HepG2 (cell line): ENCODE data around the gene PLSCR4. TPM values are rescaled to one million over a fixed set of nuclear protein-coding genes. Genes with fewer than 3 reads are reported as not detected.

Experiments used
- HNF4A ChIP-seq: sonication (generic); formaldehyde crosslinking; IDR thresholded peaks from 2 replicates; pipeline ENCODE4 v1.4.0; 2020; ENCODE audit warnings: missing genetic modification reagents
- HOXA5 ChIP-seq: sonication (generic); formaldehyde crosslinking; IDR thresholded peaks from 2 replicates; pipeline ENCODE4 v1.4.0; 2020; ENCODE audit warnings: missing genetic modification reagents
- MTA1 ChIP-seq: sonication (generic); formaldehyde crosslinking; IDR thresholded peaks from 2 replicates; pipeline ENCODE4 v1.4.0; 2020; ENCODE audit warnings: missing genetic modification reagents, mild to moderate bottlenecking, borderline replicate concordance
- NAIF1 ChIP-seq: sonication (generic); formaldehyde crosslinking; IDR thresholded peaks from 2 replicates; pipeline ENCODE4 v1.5.0; 2020; ENCODE audit warnings: mild to moderate bottlenecking, missing genetic modification reagents, borderline replicate concordance
- PTBP1 ChIP-seq: fragments of 200-400 bp; formaldehyde crosslinking; IDR thresholded peaks from 2 replicates; pipeline ENCODE4 v1.6.1; 2018; ENCODE audit warnings: low read length, low read depth; ENCODE audit not compliant: poor library complexity, severe bottlenecking
- SMC3 ChIP-seq: IDR thresholded peaks from 2 replicates; pipeline ENCODE4 v1.6.1; 2011; ENCODE audit warnings: low read length, improper control_type of control experiment
- SYNCRIP ChIP-seq: fragments of 200-400 bp; formaldehyde crosslinking; IDR thresholded peaks from 2 replicates; pipeline ENCODE4 v1.6.1; 2018; ENCODE audit warnings: mild to moderate bottlenecking, low read depth, low read length; ENCODE audit not compliant: insufficient read depth
- TFDP2 ChIP-seq: sonication (generic); formaldehyde crosslinking; IDR thresholded peaks from 2 replicates; pipeline ENCODE4 v1.4.0; 2020; ENCODE audit warnings: missing genetic modification reagents
- U2AF2 ChIP-seq: fragments of 200-400 bp; formaldehyde crosslinking; IDR thresholded peaks from 2 replicates; pipeline ENCODE4 v1.6.1; 2017; ENCODE audit warnings: low read depth, mild to moderate bottlenecking, low read length
- ZMYM4 ChIP-seq: sonication (generic); formaldehyde crosslinking; IDR thresholded peaks from 2 replicates; pipeline ENCODE4 v1.8.1; 2023; ENCODE audit warnings: mild to moderate bottlenecking, missing genetic modification reagents
- ZNF101 ChIP-seq: sonication (generic); formaldehyde crosslinking; IDR thresholded peaks from 2 replicates; pipeline ENCODE4 v1.4.0; 2020; ENCODE audit warnings: mild to moderate bottlenecking, low read depth, missing genetic modification reagents, borderline replicate concordance
- ZNF20 ChIP-seq: sonication (generic); formaldehyde crosslinking; IDR thresholded peaks from 2 replicates; pipeline ENCODE4 v1.4.0; 2020; ENCODE audit warnings: mild to moderate bottlenecking, moderate library complexity, missing genetic modification reagents
- ZNF510 ChIP-seq: sonication (generic); formaldehyde crosslinking; IDR thresholded peaks from 2 replicates; pipeline ENCODE4 v1.4.0; 2020; ENCODE audit warnings: low read depth, mild to moderate bottlenecking, missing genetic modification reagents
- ZNF562 ChIP-seq: sonication (generic); formaldehyde crosslinking; IDR thresholded peaks from 2 replicates; pipeline ENCODE4 v1.8.0; 2022; ENCODE audit warnings: missing genetic modification reagents, borderline replicate concordance
- ZNF644 ChIP-seq: IDR thresholded peaks from 2 replicates; pipeline ENCODE4 v1.6.1; 2016; ENCODE audit warnings: low read depth
- ZNF784 ChIP-seq: sonication (generic); formaldehyde crosslinking; IDR thresholded peaks from 2 replicates; pipeline ENCODE4 v1.5.1; 2020; ENCODE audit warnings: missing genetic modification reagents, mild to moderate bottlenecking, borderline replicate concordance
- ZZZ3 ChIP-seq: sonication (generic); formaldehyde crosslinking; IDR thresholded peaks from 2 replicates; pipeline ENCODE4 v1.4.0; 2020; ENCODE audit warnings: missing genetic modification reagents, mild to moderate bottlenecking, borderline replicate concordance
- polyA plus RNA-seq, 8 experiments: library from polyadenylated mRNA; depleted of rRNA in 3 of 8; stranded (reverse) in 7 of 8; unstranded in 1 of 8; fragments of >200 nt; fragmentation: Illumina TruSeq in 4 of 8; extraction: Trizol in 4 of 8; gene quantifications; 2 replicates each; pipeline versions ENCODE4 v1.2.1 to v1.2.3, GENCODE V29; 2011 to 2016; ENCODE audit warnings: low read depth in 4 of 8, missing spikeins in 1 of 8, mixed read lengths in 1 of 8; ENCODE audit not compliant: insufficient read depth in 1 of 8
- total RNA-seq, 5 experiments: library from RNA; depleted of rRNA; stranded (reverse); fragments of >200 nt; fragmentation: Illumina TruSeq; extraction: Trizol; gene quantifications; 2 replicates each; pipeline ENCODE4 v1.2.3, GENCODE V29; 2016; ENCODE audit warnings: low read depth in 1 of 5
- TF ChIP-seq, protein P1 (sequence below): sonication (generic); formaldehyde crosslinking; IDR thresholded peaks from 2 replicates; pipeline ENCODE4 v1.4.0; 2020; ENCODE audit warnings: missing genetic modification reagents, borderline replicate concordance
- TF ChIP-seq, protein P2 (sequence below): sonication (generic); formaldehyde crosslinking; IDR thresholded peaks from 2 replicates; pipeline ENCODE4 v1.5.1; 2020; ENCODE audit warnings: mild to moderate bottlenecking, missing genetic modification reagents, moderate library complexity
- TF ChIP-seq, protein P3 (sequence below): sonication (generic); formaldehyde crosslinking; IDR thresholded peaks from 2 replicates; pipeline ENCODE4 v1.4.0; 2020; ENCODE audit warnings: missing genetic modification reagents

The PLSCR4 gene
- total and polyA plus RNA-seq, 2 of the 13 experiments (the other 11 are each of a cell fraction or from before 2014, with no cell fraction given), result 1.5 to 59.0 TPM

- TF ChIP-seq, protein P1, sequence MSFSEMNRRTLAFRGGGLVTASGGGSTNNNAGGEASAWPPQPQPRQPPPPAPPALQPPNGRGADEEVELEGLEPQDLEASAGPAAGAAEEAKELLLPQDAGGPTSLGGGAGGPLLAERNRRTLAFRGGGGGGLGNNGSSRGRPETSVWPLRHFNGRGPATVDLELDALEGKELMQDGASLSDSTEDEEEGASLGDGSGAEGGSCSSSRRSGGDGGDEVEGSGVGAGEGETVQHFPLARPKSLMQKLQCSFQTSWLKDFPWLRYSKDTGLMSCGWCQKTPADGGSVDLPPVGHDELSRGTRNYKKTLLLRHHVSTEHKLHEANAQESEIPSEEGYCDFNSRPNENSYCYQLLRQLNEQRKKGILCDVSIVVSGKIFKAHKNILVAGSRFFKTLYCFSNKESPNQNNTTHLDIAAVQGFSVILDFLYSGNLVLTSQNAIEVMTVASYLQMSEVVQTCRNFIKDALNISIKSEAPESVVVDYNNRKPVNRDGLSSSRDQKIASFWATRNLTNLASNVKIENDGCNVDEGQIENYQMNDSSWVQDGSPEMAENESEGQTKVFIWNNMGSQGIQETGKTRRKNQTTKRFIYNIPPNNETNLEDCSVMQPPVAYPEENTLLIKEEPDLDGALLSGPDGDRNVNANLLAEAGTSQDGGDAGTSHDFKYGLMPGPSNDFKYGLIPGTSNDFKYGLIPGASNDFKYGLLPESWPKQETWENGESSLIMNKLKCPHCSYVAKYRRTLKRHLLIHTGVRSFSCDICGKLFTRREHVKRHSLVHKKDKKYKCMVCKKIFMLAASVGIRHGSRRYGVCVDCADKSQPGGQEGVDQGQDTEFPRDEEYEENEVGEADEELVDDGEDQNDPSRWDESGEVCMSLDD (CRISPR knock-in tag), result 0 out of 2 replicates have a peak, but pooled peaks have one; percentile 20
- TF ChIP-seq HOXA5 (peak; percentile 38), PTBP1 (peak; percentile 65), ZMYM4 (CRISPR knock-in tag) (peak; percentile 100), ZNF510 (no peak), ZNF101 (0 out of 2 replicates have a peak, but pooled peaks have one; percentile 48), ZNF784 (peak; percentile 89; the same call in 1 of the 2 replicates), ZNF20 (CRISPR knock-in tag) (0 out of 2 replicates have a peak, but pooled peaks have one; percentile 61), ZNF562 (no peak), TFDP2 (CRISPR knock-in tag) (peak; percentile 80), ZZZ3 (CRISPR knock-in tag) (no peak), U2AF2 (no peak), ZNF644 (no peak), HNF4A (CRISPR knock-in tag) (no peak), SMC3 (no peak), MTA1 (CRISPR knock-in tag) (no peak), NAIF1 (0 out of 2 replicates have a peak, but pooled peaks have one; percentile 59), SYNCRIP (no peak)
- TF ChIP-seq, protein P2, sequence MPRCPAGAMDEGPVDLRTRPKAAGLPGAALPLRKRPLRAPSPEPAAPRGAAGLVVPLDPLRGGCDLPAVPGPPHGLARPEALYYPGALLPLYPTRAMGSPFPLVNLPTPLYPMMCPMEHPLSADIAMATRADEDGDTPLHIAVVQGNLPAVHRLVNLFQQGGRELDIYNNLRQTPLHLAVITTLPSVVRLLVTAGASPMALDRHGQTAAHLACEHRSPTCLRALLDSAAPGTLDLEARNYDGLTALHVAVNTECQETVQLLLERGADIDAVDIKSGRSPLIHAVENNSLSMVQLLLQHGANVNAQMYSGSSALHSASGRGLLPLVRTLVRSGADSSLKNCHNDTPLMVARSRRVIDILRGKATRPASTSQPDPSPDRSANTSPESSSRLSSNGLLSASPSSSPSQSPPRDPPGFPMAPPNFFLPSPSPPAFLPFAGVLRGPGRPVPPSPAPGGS (CRISPR knock-in tag), result peak; percentile 92
- TF ChIP-seq, protein P3, sequence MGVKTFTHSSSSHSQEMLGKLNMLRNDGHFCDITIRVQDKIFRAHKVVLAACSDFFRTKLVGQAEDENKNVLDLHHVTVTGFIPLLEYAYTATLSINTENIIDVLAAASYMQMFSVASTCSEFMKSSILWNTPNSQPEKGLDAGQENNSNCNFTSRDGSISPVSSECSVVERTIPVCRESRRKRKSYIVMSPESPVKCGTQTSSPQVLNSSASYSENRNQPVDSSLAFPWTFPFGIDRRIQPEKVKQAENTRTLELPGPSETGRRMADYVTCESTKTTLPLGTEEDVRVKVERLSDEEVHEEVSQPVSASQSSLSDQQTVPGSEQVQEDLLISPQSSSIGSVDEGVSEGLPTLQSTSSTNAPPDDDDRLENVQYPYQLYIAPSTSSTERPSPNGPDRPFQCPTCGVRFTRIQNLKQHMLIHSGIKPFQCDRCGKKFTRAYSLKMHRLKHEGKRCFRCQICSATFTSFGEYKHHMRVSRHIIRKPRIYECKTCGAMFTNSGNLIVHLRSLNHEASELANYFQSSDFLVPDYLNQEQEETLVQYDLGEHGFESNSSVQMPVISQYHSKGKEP (CRISPR knock-in tag), result no peak
These were observed 89.8 kb downstream of the PLSCR4 start, which contains the start of gene PLOD2 (continued) for GRCh38 chr3:146160964-146161662.
